ENCODE data around the gene ATXN7L1. TPM values are rescaled to one million over a fixed set of nuclear protein-coding genes. Genes with fewer than 3 reads are reported as not detected.
A peak's percentile ranks its signal among the peaks of the same experiment; 100 is the strongest.

ATXN7L1 gene
- total RNA-seq, 4 donors from 2014 or later = 4.6 to 12.5 (median 10.1) TPM

DNA sequence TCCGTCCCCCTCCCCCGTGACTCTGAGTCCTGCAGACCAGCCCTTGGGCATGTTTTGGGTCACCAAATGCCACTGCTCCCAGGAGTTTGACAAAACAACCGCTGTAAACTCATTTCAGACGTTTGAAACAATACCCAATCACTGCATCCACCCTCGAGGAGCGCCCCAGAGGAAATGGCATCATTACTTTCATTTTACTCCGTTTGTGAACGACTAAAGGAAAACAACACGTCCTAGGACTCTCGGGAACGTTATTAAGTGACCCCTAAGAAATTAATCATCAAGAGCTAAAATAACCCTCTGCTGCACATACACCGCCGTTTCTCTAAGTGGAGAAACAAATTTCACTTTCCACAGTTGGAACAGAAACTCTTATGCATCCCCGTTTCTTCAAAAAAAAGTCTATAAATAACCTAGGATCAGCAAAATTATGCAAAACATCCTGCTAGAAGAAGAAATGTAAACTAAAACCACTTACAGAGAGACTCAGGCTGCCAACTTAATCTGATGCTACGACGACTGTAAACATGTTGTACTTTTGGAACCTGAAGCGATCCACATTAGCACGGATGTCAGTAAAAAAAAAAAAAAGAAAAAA, 185.2 kb downstream of the ATXN7L1 start:
- no peaks in the 10 kb centered on the region for H3K27me3 ChIP-seq
- H3K4me3 ChIP-seq = peak overlapping the region; percentile 50 to 64 (median 60)
- peaks cover 0 to 6% (median 0%) of the 10 kb centered on the region in 4 donors for H3K36me3 ChIP-seq
- peaks cover 6 to 34% (median 26%) of the 10 kb centered on the region in 4 donors for H3K4me1 ChIP-seq
- intact Hi-C loops (cut with DNase I) = no loop called here
- no peaks in the 10 kb centered on the region for H3K9me3 ChIP-seq
- TF ChIP-seq POLR2AphosphoS5 (IDR thresholded peaks at IDR 0.05) (peak in 1 of 2 donors; percentile 21), POLR2A (IDR thresholded peaks at IDR 0.05; ENCODE audit: low read depth) (no peak)
- WGBS = 10% methylated on average over 18 of the region's 18 CpGs
- DNase-seq (ENCODE audit: extremely low spot score) = no peak
- H3K27ac ChIP-seq (replicated peaks in 1 of 4) = peak overlapping the region; percentile 74 to 83 (median 82)

DNA sequence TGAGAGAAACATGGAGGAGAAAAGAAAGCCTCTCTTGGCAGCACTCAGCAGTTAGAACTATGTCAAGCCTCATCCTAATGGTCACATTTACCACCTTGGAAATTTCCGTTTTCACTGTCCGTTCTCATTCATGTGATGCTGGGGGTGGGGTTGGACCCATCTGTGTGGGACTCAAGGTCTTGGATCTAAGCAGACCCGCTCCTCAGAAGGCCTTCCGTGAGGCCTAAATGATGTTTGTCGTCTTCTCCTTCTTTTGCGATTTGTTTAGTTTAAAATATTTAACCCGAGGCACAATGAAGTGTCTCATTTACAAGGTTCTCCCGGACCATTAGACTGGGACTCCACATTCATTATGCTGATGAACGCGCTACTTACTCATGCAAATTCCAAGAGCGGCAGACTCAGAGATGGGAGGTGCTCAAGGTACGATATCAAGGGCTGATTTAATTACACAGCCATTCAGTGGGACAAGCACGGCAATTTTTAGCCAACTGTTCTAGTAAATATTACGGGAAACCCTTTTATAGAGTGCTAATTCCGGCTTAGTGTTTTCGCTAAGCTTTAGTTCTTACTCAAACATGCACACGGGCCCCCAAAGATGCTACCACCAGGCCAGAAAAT, 186.0 kb downstream of the ATXN7L1 start:
- WGBS = 86% methylated on average over 17 of the region's 17 CpGs

DNA sequence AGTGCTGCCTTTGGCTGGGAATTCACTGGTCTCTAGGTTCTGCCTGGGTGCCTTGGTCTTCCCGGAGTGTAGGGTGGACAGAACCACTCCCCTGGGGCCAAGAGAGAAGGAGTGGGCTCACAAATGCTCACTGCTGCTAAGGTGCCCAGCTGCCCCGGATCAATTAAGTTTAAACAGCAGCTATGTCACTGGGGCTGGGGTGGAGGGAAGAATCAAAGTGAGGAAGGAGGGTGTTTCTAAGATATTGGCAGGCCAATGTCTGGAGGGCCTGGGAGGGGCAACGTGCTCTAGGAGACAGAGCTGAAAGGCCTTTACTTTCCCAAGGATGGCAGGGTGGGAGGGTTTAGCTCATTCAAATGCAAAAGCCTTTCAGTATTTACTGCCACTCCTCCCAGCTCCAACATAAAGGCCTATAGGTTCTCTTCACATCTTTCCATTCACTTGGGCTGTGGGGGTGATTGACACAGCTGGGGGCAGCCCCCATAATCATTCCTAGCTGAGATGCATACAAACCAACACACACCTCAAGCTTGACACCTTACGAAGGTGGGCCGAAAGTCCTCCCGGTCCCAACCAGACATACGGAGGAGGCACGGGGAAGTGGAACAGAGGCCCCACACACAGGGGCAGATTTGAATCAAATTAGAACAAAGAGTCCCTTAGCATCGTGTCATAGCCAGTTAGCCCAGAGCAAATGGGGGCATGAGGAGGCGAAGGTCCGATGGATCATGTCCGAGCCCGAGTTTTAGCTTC, 187.2 kb downstream of the ATXN7L1 start:
- 87% methylated on average over 12 of the region's 13 CpGs for WGBS
- intact Hi-C loops (cut with DNase I) = no loop called here
- Histone ChIP-seq H3K4me1 (peaks cover 6 to 34% (median 26%) of the 10 kb centered on the region in 4 donors), H3K36me3 (no peaks in the 10 kb centered on the region), H3K9me3 (no peaks in the 10 kb centered on the region), H3K27ac (replicated peaks in 1 of 4) (no peak overlapping the region), H3K4me3 (no peak overlapping the region), H3K27me3 (no peaks in the 10 kb centered on the region)
- DNase-seq (ENCODE audit: extremely low spot score) = no peak
- TF ChIP-seq POLR2A (IDR thresholded peaks at IDR 0.05; ENCODE audit: low read depth) (no peak), EP300 (IDR thresholded peaks at IDR 0.05) (no peak), POLR2AphosphoS5 (IDR thresholded peaks at IDR 0.05) (no peak)
- TF ChIP-seq, protein P1, sequence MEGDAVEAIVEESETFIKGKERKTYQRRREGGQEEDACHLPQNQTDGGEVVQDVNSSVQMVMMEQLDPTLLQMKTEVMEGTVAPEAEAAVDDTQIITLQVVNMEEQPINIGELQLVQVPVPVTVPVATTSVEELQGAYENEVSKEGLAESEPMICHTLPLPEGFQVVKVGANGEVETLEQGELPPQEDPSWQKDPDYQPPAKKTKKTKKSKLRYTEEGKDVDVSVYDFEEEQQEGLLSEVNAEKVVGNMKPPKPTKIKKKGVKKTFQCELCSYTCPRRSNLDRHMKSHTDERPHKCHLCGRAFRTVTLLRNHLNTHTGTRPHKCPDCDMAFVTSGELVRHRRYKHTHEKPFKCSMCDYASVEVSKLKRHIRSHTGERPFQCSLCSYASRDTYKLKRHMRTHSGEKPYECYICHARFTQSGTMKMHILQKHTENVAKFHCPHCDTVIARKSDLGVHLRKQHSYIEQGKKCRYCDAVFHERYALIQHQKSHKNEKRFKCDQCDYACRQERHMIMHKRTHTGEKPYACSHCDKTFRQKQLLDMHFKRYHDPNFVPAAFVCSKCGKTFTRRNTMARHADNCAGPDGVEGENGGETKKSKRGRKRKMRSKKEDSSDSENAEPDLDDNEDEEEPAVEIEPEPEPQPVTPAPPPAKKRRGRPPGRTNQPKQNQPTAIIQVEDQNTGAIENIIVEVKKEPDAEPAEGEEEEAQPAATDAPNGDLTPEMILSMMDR (IDR thresholded peaks at IDR 0.05) = no peak

More for the DNA sequence above, 186.0 kb downstream of the ATXN7L1 start:
- Histone ChIP-seq H3K9me3 (no peaks in the 10 kb centered on the region), H3K27me3 (no peaks in the 10 kb centered on the region), H3K36me3 (peaks cover 0 to under 1% (median 0%) of the 10 kb centered on the region in 4 donors), H3K4me3 (peak overlapping the region; percentile 50 to 64 (median 60)), H3K4me1 (peaks cover 6 to 34% (median 26%) of the 10 kb centered on the region in 4 donors), H3K27ac (replicated peaks in 1 of 4) (peak overlapping the region; percentile 74 to 83 (median 82))
- no peak for TF ChIP-seq EP300 (IDR thresholded peaks at IDR 0.05)
- no peak for TF ChIP-seq POLR2A (IDR thresholded peaks at IDR 0.05; ENCODE audit: low read depth)
- no peak for TF ChIP-seq POLR2AphosphoS5 (IDR thresholded peaks at IDR 0.05)
- TF ChIP-seq, protein P1 (IDR thresholded peaks at IDR 0.05) = no peak
- intact Hi-C loops (cut with DNase I) = no loop called here
- no peak for DNase-seq (ENCODE audit: extremely low spot score)

DNA sequence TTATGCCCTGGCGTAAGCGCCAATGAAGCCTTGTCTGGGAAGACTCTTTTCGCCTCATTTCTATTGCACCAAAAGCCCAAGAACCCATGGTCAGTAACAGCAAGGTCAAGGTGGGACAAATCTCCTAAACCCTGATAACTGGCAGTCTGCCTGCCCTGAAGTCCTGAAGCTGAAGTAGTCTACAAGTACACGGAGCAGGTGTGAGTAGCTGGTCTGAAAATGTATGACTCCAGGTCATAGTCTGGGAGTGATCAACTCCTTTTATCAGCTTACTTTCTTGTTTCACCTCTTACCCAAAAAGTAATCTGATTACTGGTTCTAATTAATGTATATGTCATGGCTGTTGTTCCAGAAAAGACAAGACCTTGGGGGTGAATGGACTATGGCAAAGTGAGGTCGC, 187.8 kb downstream of the ATXN7L1 start:
- intact Hi-C loops (cut with DNase I) = no loop called here
- Histone ChIP-seq H3K36me3 (no peaks in the 10 kb centered on the region), H3K9me3 (no peaks in the 10 kb centered on the region), H3K4me1 (peaks cover 6 to 34% (median 26%) of the 10 kb centered on the region in 4 donors), H3K4me3 (no peak overlapping the region), H3K27ac (replicated peaks in 1 of 4) (no peak overlapping the region), H3K27me3 (no peaks in the 10 kb centered on the region)
- 87% methylated on average over 5 of the region's 5 CpGs for WGBS
- TF ChIP-seq POLR2A (IDR thresholded peaks at IDR 0.05; ENCODE audit: low read depth) = no peak
- TF ChIP-seq EP300 (IDR thresholded peaks at IDR 0.05) = no peak
- TF ChIP-seq, protein P1 (IDR thresholded peaks at IDR 0.05) = no peak
- no peak for TF ChIP-seq POLR2AphosphoS5 (IDR thresholded peaks at IDR 0.05)
- DNase-seq (ENCODE audit: extremely low spot score) = no peak

DNA sequence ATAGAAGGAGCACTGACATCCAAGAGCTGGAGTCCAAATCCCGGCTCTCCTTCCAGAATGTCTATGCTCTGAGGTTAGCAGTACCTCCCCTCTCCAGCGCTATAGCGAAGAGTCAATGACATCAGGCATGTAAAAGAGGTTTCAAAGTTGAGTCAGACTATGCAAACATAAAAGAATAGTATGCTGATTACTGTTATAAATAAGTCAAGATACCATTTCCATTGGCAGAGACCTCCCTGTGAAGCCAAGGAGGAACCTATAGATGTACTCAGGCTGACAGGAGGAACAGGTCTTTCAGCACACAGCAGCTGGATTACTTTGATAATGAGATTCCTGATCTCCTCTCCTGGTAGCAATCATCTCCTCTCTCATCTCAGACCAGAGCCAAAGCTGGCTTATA, 191.2 kb downstream of the ATXN7L1 start:
- no peaks in the 10 kb centered on the region for H3K36me3 ChIP-seq
- intact Hi-C loops (cut with DNase I) = no loop called here
- WGBS = 97% methylated on average over 3 of the region's 3 CpGs

More for the DNA sequence above, 191.2 kb downstream of the ATXN7L1 start:
- no peak for DNase-seq (ENCODE audit: extremely low spot score)
- Histone ChIP-seq H3K9me3 (no peaks in the 10 kb centered on the region), H3K27me3 (no peaks in the 10 kb centered on the region), H3K27ac (replicated peaks in 1 of 4) (no peak overlapping the region), H3K4me1 (peaks cover 0 to 31% (median 27%) of the 10 kb centered on the region in 4 donors), H3K4me3 (no peak overlapping the region)
- TF ChIP-seq EP300 (IDR thresholded peaks at IDR 0.05) (no peak), POLR2A (IDR thresholded peaks at IDR 0.05; ENCODE audit: low read depth) (no peak), POLR2AphosphoS5 (IDR thresholded peaks at IDR 0.05) (no peak)
- TF ChIP-seq, protein P1 (IDR thresholded peaks at IDR 0.05) = no peak

Measured in esophagus muscularis mucosa (tissue), 4 donors.